Stimulated activated CD4-positive, alpha-beta T cell treated with anti-CD3 and anti-CD28 coated beads, Interleukin-15, amount 100 ng/mL, for 48 hours (primary cell): Measurements from ENCODE around the gene SLC44A5.
"Not testable (repeated sequence)": the region's sequence is repeated elsewhere in the genome, so short reads cannot be mapped to it uniquely, and the experiment has no call there.

Experiments
- DNase-seq, 2 donors: peaks; one replicate each; pipeline ENCODE4 v3.0.0-alpha.2; 2020; ENCODE audit warnings: low read depth in 2 of 2

SLC44A5 gene

GRCh38 chr1:75520862-75521475, 89.9 kb downstream of the SLC44A5 start:
- no peak for DNase-seq

GRCh38 chr1:75519651-75520427, 91.1 kb downstream of the SLC44A5 start:
- DNase-seq, result no peak

- DNase-seq, result no peak
Observed at GRCh38 chr1:75518686-75519085, 92.2 kb downstream of the SLC44A5 start.

- no peak for DNase-seq
Observed at GRCh38 chr1:75514270-75514669, 96.6 kb downstream of the SLC44A5 start.

- DNase-seq, result no peak
Observed at GRCh38 chr1:75506976-75507375, 103.9 kb downstream of the SLC44A5 start.

- DNase-seq, result no peak
Observed at GRCh38 chr1:75503221-75503974, 107.5 kb downstream of the SLC44A5 start.

- no peak for DNase-seq
Observed at GRCh38 chr1:75502776-75503175, 108.1 kb downstream of the SLC44A5 start.

- DNase-seq, result no peak
Observed at GRCh38 chr1:75501577-75502295, 109.2 kb downstream of the SLC44A5 start.

GRCh38 chr1:75492011-75492410, 118.9 kb downstream of the SLC44A5 start:
- no peak for DNase-seq

GRCh38 chr1:75487399-75487798, 123.5 kb downstream of the SLC44A5 start:
- no peak for DNase-seq

GRCh38 chr1:75484789-75485188, 126.1 kb downstream of the SLC44A5 start:
- no peak for DNase-seq

- no peak for DNase-seq
Observed at GRCh38 chr1:75482951-75483350, 128.0 kb downstream of the SLC44A5 start.

GRCh38 chr1:75476486-75476885, 134.4 kb downstream of the SLC44A5 start:
- DNase-seq, result not testable (repeated sequence)

GRCh38 chr1:75475696-75476095, 135.2 kb downstream of the SLC44A5 start:
- DNase-seq, result no peak

- DNase-seq, result no peak
Observed at GRCh38 chr1:75472971-75473603, 137.8 kb downstream of the SLC44A5 start.

- no peak for DNase-seq
Observed at GRCh38 chr1:75472089-75472970, 138.6 kb downstream of the SLC44A5 start.

- DNase-seq, result no peak
Observed at GRCh38 chr1:75471252-75471651, 139.7 kb downstream of the SLC44A5 start.

- DNase-seq, result no peak
Observed at GRCh38 chr1:75470448-75470847, 140.5 kb downstream of the SLC44A5 start.

GRCh38 chr1:75469586-75470173, 141.2 kb downstream of the SLC44A5 start:
- DNase-seq, result no peak

- no peak for DNase-seq
Observed at GRCh38 chr1:75461808-75462325, 149.0 kb downstream of the SLC44A5 start.
